ENCODE measurements around the gene RGPD4.

Gene RGPD4

DNA sequence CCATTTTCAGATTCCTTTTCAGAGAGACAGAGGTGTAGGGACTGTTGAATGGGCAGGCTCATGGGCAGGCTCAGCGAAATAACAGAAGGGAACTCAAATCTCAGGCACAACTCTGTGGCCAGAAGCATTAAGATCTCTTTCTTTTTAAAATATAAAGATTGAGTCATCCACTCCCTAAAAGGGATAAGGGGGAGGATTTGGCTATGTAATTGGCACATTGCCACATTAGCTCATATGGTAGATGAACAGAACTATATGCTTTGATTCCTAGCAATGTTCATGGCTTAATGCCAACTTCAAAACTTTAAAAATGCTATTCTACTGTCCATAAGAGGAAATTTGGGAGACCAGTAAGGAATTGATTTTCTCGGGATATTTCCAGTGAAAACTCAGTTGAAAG, 105.8 kb downstream of the RGPD4 start:
- H3K36me3 ChIP-seq (ENCODE audit: control insufficient read depth, low read depth, low read length), result no peaks in the 10 kb centered on the region
- no peak overlapping the region for H3K4me3 ChIP-seq (ENCODE audit: low read length)
- no peaks in the 10 kb centered on the region for H3K9me3 ChIP-seq (ENCODE audit: control insufficient read depth, low read depth, low read length)
- no peak overlapping the region for H3K27ac ChIP-seq (ENCODE audit: low read length)
- H3K27me3 ChIP-seq (ENCODE audit: control insufficient read depth, insufficient read depth, low read length), result no peaks in the 10 kb centered on the region
- peaks cover 6% of the 10 kb centered on the region for H3K4me1 ChIP-seq (ENCODE audit: control insufficient read depth, low read depth, low read length)
- H3K9ac ChIP-seq (ENCODE audit: low read length), result no peak overlapping the region

- Histone ChIP-seq H3K27ac (ENCODE audit: low read length) (no peak overlapping the region), H3K4me3 (ENCODE audit: low read length) (no peak overlapping the region), H3K4me1 (ENCODE audit: control insufficient read depth, low read depth, low read length) (peaks cover 6% of the 10 kb centered on the region), H3K36me3 (ENCODE audit: control insufficient read depth, low read depth, low read length) (no peaks in the 10 kb centered on the region), H3K9ac (ENCODE audit: low read length) (no peak overlapping the region), H3K27me3 (ENCODE audit: control insufficient read depth, insufficient read depth, low read length) (no peaks in the 10 kb centered on the region), H3K9me3 (ENCODE audit: control insufficient read depth, low read depth, low read length) (no peaks in the 10 kb centered on the region)
Observed at GRCh38 chr2:107932979-107933378, 106.3 kb downstream of the RGPD4 start.

DNA sequence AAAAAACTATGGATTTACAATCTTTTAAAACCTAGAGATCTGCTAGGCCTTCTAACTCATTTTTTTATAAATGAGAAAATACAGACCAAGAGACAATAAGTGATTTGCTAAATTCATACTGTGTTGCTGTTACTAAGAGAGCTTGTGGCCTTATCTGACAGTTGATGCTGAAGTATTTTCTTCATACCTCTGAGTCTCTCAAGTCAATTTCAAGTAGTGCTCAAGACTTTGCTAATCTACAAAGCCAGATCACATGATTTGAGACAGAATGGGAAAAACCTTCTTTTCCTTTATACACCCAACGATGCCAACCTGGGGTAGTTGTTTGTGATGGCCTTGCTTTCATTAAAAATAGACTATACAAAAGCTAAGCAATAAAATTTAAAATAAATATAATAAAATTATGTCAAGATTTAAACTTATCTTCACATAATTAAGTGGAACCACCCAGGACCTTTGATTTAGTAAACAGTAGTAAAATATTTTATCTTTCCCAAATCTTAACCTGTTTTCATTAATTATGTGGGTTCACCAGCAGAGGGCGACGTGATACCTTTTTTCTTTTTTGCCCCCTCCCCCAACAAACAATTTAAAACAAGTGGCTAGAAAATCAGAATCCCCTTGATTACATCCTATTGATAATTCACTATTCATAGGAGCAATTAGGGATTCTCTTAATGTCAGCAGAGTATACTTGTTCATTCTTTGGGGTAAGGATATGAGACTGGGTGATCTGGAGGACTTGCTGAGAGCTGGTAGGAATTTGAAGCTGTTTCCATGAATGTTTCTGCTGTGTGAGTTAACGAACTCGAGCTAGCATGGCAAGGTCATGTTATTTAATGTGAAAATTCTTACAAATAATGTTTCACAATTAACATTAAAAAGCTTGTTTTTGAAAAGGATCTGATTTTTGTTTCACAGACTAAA, 110.0 kb downstream of the RGPD4 start:
- Histone ChIP-seq H3K27me3 (ENCODE audit: control insufficient read depth, insufficient read depth, low read length) (no peaks in the 10 kb centered on the region), H3K27ac (ENCODE audit: low read length) (no peak overlapping the region), H3K4me1 (ENCODE audit: control insufficient read depth, low read depth, low read length) (peaks cover 6% of the 10 kb centered on the region), H3K9me3 (ENCODE audit: control insufficient read depth, low read depth, low read length) (no peaks in the 10 kb centered on the region), H3K36me3 (ENCODE audit: control insufficient read depth, low read depth, low read length) (no peaks in the 10 kb centered on the region), H3K4me3 (ENCODE audit: low read length) (no peak overlapping the region), H3K9ac (ENCODE audit: low read length) (no peak overlapping the region)

All from iPS-18a (cell line).